HG03439 (cell line): ENCODE measurements around the gene NUDCD3.
A peak's percentile ranks its signal among the peaks of the same experiment; 100 is the strongest.
"Not testable (repeated sequence)": the region's sequence is repeated elsewhere in the genome, so short reads cannot be mapped to it uniquely, and the experiment has no call there.

ENCODE experiments used
- ATAC-seq: cut with Tn5 transposase; IDR thresholded peaks from one replicate; pipeline ENCODE4 v1.9.1; 2021; ENCODE audit warnings: mild to moderate bottlenecking, moderate library complexity; ENCODE audit not compliant: unreplicated experiment

The NUDCD3 gene

GRCh38 chr7:44518761-44519160, 28.3 kb upstream of the NUDCD3 start:
- ATAC-seq: no peak

GRCh38 chr7:44517175-44517574, 26.7 kb upstream of the NUDCD3 start:
- ATAC-seq: no peak

GRCh38 chr7:44515590-44516268, 25.3 kb upstream of the NUDCD3 start:
- no peak for ATAC-seq

GRCh38 chr7:44512736-44513135, 22.3 kb upstream of the NUDCD3 start:
- no peak for ATAC-seq

DNA sequence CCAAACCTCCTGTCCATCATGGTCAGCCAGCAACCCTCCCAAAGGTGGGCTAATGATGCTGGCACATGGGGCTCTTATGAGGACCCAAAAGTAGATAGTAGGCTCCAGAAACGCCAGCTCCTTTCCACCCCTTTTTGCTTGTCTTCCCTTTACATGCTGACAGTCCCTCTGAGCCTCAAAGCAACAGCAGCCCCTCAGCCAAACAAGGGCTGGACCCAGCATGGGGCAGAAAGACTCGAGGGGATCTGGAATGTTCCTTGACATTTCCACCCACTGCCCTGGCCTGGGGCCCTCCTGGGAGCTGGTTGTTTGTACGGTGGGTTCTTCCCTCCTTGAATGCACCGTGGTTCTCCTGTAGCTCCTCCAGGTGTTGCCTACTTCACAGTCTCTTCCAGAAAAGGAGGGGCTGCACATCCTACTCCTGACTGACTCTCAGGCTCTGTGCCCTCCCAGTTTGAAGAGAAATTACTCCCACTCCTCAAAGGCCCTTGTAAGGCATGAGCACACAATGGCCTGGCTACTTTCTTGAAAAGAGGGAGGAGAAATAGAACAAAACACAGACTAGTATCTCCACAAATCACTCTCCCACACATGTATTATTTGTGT, 21.5 kb upstream of the NUDCD3 start:
- ATAC-seq: no peak

GRCh38 chr7:44511236-44511635, 20.8 kb upstream of the NUDCD3 start:
- no peak for ATAC-seq

- ATAC-seq: no peak
Measured at GRCh38 chr7:44508328-44509030, 18.0 kb upstream of the NUDCD3 start.

DNA sequence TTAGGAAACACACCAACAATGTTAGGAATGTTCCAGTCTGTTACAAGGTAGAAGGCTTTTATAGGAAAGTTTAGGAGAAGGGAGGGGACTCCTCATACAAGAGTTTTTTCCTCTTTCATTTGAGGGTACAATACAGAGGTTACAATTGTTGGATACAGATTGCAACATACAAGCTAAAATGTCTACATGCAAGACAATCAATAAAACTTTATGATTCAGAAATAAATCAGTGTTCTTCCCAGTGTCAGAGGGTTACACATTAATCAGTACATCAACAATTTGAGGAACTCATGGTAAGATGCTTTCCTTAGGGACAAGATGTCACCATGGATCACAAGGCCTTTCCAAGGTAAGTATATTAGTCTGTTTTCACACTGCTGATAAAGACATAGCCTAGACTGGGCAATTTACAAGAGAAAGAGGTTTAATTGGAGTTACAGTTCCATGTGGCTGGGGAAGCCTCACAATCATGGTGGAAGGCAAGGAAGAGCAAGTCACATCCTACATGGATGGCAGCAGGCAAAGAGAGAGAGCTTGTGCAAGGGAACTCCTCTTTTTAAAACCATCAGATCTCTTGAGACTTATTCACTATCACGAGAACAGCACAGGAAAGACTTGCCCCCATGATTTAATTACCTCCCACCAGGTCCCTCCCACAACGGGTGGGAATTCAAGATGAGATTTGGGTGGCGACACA, 16.3 kb upstream of the NUDCD3 start:
- ATAC-seq: not testable (repeated sequence)

DNA sequence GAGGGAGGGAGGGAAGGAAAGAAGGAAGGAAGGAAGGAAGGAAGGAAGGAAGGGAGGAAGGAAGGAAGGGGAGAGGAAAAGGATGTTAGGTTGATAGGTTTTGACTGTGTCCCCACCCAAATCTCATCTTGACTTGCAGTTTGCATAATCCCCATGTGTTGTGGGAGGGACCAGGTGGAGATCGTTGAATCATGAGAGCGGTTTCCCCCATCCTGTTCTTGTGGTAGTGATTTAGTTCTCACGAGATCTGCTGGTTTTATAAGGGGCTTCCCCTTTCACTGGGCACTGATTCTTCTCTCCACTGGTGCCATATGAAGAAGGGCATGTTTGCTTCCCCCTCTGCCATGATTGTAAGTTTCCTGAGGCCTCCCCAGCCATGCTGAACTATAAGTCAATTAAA, 15.1 kb upstream of the NUDCD3 start:
- ATAC-seq: no peak

DNA sequence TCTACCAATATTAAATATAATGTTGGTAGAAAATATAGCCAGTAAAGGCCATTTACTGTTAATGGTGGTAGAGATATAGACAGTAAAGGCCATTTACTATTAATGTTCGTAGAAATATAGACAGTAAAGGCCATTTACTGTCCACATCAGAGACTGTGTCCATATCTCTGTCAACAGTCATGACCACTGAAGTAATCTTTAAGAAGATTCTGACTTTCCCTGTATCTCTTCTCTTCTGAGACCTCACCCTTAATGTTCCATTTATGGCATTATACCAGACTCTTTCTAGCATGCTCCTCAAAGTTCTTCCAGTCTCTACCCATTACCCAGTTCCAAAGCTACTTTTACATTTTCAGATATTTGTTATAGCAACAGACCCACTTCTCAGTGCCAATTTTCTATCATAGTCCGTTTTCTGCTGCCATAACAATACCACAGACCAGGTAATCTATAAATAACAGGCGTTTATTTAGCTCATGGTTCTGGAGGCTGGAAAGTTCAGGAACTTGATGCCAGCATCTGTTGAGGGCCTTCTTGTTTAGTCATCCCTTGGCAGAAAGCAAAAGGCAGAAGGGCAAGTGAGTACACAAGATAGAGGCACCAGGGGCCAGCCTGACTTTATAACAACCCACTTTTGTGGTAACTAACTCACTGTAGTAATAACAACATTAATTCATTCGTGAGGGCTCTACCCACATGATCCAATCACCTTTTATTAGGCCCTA, 7.9 kb upstream of the NUDCD3 start:
- ATAC-seq: no peak

- no peak for ATAC-seq
Measured at GRCh38 chr7:44497155-44498027, 6.9 kb upstream of the NUDCD3 start.

DNA sequence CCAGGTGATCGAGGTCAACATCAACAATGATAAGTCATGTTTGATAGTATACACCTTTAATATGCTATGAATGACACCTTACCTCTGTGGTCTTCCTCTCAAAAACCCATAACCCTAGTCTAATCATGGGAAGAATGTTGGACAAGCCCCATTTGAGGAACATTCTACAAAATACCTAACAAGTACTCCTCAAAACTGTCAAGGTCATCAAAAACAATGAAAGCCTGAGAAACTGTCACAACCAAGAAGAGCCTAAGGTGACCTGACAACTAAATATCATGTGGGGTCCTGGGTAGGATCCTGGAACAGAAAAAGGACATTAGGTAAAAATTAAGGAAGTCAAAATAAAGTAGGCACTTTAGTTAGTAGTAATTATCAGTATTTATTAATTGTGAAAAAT, 5.9 kb upstream of the NUDCD3 start:
- no peak for ATAC-seq

DNA sequence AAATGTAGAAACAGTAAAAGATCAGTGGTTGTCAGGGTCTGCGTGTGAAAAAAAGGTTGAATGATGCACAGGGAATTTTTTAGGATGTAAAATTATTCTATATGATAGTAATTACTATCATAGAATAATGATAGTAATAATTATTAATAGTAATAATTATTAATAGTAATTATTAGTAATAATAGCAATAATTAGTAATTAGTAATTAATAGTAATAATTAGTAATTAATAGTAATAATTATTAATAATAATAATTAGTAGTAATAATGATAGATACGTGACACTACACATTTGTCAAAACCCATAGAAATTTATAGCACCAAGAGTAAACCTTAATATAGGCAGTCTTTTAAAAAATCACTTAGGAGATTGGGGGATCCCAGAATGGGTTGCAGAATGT, 4.5 kb upstream of the NUDCD3 start:
- ATAC-seq: no peak

- ATAC-seq: no peak
Measured at GRCh38 chr7:44491229-44491628, 771 bp upstream of the NUDCD3 start.

DNA sequence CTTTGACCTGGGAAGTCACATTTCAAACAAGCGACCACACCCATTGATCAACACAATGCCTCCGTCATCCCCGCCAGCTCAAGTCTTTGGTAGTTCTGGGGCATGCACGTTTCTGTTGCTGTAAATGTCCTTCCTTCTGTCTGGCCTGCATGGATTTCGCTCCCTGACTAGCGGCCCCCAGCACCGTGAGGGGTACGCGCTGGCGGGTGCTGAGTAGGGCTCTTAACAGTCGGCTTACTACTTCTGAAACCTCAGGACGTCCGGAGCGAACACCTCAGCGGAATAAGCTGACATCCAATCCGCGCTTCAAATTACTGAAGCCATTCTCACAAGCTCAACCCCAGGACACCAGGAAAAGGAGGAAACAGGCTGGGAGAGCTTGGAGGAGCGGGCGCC, 505 bp downstream of the NUDCD3 start:
- ATAC-seq: peak; percentile 18

GRCh38 chr7:44488955-44489354, 1.5 kb downstream of the NUDCD3 start:
- ATAC-seq: no peak

- ATAC-seq: no peak
Measured at GRCh38 chr7:44486693-44487092, 3.8 kb downstream of the NUDCD3 start.

DNA sequence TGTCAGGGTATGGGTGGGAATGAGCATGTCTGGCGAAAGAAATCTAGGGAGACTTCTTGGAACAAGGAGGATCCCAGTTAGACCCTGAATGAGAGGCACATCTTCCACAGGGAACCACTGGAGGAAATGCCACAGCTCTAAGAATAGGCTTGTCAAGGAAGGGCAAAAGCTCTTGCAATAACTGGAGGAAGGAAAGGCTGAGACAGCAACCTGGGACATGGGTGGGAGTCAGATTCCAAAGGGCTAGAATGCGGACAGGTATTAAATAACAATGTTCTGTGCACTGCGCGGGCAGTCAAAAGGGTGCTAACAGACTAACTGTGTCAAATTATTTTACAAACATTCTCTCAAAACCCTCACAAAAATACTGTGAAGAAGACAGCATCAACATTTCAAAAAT, 4.5 kb downstream of the NUDCD3 start:
- no peak for ATAC-seq

DNA sequence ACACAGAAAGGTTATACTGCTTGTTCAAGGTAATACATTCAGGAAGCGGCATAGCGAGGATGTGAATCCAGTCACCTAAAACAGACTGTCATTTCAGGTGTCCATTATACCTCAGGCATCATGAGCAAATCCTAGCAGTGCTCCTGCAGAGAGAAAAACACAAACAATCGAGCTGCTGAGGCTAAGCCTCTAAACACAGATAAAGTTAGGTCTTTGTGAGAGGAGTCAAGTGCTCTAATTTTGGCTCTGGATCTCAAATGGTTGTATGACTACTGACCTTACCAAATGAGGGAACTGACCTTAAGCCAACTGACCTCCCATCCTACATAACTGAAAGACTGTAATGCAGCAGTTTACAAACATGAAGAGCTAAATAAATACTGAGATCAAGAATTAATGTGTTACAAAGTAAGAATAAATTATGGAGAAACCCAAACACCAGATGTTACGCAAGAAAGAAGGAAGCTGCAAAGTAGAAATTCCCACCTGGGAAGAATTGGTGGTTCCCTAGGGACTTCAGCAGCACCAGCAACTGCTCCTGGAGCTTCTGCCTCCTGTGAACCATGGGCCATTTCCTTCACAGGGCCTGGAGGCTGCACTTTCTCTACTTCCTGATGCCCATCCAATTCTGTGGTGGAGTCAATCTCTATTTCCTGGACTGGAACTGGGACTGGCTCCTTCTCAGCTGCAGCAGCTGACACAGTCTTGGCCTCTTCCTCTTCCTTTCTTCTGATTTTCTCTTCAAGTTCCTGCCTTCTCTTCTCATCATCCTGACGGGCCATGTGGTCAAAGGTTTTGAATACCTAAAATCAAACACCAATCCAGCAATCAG, 5.8 kb downstream of the NUDCD3 start:
- no peak for ATAC-seq
